Stimulated activated naive CD8-positive, alpha-beta T cell treated with anti-CD3 and anti-CD28 coated beads, Interleukin-15, Interleukin-2, amounts not matched to agents 100 U/mL and 50 U/mL, for 24 hours (primary cell): Measurements from ENCODE around the gene PLEKHG2.
A peak's percentile ranks its signal among the peaks of the same experiment; 100 is the strongest.

ENCODE experiments used
- ATAC-seq: fragments of 150-1000 bp; cut with Tn5 transposase; one replicate; pipeline ENCODE4 v1.10.0; 2021
- DNase-seq: peaks from one replicate; pipeline ENCODE4 v3.0.0; 2021

PLEKHG2 gene

DNA sequence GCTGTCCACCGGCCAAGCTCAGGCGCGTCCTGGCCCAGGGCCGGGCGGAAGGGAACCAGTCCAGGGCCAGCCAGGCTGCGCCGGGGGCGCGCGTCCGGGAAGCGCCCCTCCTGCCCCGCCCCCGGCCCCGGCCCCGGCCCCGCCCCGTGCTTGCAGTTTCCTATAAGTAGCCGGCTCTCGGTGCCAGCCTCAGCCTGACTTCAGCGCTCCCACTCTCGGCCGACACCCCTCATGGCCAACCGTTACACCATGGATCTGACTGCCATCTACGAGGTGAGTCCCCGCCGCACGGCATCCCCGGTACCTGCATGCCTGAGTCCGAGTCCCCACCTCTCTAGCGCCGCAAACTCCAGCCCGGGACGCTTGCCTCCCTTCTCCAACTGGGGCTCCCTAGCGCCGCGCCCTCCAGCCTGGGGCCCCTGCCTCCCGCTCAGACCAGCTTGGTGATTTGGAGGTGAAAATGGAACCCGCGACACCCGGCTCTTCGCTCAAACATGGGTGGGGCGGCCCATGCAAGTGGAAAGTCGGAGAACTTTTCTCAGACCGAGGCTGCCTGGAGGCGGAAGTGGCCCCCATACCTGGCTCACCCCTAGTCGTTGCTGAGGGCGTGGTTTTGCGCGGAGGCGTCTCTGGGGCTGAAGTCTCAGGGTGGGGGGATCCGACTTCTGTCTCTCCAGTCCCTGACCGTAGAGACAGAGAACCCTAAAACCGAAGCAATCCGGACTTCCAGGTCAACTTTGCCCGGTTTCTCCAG, 5.6 kb upstream of the PLEKHG2 start, which contains the start of gene ZFP36:
ZFP36 (plus strand) TSS at position 192 of the 754 bp plus-strand sequence; CDS start at position 250, 58 bp downstream.
- DNase-seq (peak; percentile 91), ATAC-seq (peak; percentile 33)

DNA sequence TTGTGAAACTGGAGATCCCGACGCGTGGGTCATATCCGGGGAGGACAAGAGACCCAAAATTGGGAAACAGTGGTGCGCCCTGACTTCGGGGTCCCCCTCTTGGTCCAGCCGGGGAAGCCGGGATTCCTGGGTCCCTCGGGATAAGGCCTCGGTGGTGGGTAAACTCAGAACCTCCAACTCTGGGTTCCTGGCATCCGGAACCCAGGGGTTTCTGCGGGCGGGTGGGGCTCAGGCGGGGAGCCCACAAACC, 5.1 kb upstream of the PLEKHG2 start:
- ATAC-seq = no peak
- no peak for DNase-seq

DNA sequence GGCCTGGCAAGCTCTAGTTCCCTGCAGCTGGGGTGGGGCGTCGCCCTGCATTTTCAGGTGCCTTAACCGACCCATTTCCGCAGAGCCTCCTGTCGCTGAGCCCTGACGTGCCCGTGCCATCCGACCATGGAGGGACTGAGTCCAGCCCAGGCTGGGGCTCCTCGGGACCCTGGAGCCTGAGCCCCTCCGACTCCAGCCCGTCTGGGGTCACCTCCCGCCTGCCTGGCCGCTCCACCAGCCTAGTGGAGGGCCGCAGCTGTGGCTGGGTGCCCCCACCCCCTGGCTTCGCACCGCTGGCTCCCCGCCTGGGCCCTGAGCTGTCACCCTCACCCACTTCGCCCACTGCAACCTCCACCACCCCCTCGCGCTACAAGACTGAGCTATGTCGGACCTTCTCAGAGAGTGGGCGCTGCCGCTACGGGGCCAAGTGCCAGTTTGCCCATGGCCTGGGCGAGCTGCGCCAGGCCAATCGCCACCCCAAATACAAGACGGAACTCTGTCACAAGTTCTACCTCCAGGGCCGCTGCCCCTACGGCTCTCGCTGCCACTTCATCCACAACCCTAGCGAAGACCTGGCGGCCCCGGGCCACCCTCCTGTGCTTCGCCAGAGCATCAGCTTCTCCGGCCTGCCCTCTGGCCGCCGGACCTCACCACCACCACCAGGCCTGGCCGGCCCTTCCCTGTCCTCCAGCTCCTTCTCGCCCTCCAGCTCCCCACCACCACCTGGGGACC, 4.6 kb upstream of the PLEKHG2 start:
- ATAC-seq (no peak), DNase-seq (peak; percentile 68)

DNA sequence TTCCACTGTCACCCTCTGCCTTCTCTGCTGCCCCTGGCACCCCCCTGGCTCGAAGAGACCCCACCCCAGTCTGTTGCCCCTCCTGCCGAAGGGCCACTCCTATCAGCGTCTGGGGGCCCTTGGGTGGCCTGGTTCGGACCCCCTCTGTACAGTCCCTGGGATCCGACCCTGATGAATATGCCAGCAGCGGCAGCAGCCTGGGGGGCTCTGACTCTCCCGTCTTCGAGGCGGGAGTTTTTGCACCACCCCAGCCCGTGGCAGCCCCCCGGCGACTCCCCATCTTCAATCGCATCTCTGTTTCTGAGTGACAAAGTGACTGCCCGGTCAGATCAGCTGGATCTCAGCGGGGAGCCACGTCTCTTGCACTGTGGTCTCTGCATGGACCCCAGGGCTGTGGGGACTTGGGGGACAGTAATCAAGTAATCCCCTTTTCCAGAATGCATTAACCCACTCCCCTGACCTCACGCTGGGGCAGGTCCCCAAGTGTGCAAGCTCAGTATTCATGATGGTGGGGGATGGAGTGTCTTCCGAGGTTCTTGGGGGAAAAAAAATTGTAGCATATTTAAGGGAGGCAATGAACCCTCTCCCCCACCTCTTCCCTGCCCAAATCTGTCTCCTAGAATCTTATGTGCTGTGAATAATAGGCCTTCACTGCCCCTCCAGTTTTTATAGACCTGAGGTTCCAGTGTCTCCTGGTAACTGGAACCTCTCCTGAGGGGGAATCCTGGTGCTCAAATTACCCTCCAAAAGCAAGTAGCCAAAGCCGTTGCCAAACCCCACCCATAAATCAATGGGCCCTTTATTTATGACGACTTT, 3.9 kb upstream of the PLEKHG2 start:
- DNase-seq = no peak

DNA sequence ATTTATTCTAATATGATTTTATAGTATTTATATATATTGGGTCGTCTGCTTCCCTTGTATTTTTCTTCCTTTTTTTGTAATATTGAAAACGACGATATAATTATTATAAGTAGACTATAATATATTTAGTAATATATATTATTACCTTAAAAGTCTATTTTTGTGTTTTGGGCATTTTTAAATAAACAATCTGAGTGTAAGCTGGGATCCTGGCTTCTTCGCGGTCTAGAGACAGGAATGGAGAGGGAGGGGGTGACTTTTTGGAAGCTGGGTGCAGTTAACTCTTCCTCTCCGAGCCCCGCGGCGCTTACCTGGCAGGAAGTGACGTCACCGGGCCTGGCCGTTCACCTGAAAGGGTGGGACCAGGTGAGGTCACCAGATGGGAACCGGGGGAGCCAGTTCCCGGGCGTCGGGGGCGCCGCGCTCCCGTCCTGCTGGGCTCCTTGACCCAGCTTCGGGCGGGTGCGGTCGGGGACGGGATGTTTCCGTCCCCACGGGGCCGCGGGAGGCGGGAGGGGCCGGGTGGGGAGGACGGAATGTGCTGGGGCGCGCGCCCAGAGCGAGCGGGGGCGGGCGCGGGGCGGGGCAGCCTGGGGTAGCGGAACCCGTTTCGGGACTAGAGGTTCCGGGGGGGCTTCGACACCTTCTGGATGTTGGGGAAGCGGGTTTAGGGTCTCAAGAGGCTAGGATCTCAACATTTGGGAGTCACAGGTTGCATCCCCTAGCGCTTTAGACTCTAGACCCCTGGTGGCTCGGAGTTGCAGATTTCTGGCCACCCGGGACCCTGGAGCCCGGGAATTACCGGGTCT, 3.1 kb upstream of the PLEKHG2 start:
- peak; percentile 83 for DNase-seq
- ATAC-seq = no peak

More for the DNA sequence above, 3.9 kb upstream of the PLEKHG2 start:
- ATAC-seq = no peak

DNA sequence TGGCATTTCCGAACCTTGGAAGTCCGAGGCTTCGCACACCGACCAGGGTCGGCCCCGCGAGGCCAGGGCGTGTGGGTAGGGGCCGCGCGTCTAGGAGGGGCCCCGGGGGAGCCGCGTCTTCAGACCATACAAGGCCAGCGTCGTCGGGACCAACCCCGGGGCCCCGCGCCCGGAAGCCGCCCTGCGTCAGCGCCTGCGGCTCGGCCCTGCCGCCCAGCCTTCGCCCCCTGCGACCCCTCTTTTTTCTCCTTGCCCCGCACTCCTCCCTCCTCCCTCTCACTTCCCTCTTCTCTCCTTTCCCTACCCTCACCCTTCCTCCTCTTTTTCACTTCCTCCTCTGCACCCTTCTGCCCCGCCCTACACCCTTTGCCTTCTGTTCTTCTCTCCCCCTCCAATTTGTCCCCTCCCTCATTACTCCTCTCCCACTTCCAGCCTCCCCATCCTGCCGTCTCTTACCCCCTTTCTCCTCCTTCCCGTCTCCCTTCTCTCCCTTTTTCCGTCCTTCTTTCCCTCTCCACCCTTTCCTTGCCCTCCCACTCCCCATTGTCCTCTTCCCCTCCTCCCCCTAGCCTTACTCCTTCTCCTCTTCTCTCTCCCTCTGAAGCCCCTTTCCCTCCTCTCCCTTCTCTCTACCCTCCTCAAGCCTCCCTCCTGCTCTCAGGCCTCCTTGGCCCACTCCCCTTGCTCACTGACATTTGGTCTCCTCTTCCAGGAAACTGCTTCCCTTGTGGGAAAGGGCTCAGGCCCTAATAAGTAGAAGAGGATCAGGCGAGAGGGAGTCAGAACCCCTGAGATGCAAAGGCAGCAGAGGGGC, 2.2 kb upstream of the PLEKHG2 start:
- ATAC-seq = peak; percentile 24
- peak; percentile 79 for DNase-seq

DNA sequence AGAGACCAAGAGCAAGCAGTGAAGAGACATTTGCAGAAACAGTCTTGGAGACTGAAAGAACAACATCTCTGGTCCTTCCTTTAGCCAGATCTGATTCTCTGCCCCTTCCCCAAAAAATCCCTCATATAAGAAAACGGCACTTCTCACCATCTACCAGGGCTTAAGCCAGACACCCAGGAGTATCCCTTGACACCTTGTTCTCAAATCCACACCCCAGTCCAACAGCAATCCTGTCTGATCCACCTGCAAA, 1.7 kb upstream of the PLEKHG2 start:
- ATAC-seq = no peak
- no peak for DNase-seq

DNA sequence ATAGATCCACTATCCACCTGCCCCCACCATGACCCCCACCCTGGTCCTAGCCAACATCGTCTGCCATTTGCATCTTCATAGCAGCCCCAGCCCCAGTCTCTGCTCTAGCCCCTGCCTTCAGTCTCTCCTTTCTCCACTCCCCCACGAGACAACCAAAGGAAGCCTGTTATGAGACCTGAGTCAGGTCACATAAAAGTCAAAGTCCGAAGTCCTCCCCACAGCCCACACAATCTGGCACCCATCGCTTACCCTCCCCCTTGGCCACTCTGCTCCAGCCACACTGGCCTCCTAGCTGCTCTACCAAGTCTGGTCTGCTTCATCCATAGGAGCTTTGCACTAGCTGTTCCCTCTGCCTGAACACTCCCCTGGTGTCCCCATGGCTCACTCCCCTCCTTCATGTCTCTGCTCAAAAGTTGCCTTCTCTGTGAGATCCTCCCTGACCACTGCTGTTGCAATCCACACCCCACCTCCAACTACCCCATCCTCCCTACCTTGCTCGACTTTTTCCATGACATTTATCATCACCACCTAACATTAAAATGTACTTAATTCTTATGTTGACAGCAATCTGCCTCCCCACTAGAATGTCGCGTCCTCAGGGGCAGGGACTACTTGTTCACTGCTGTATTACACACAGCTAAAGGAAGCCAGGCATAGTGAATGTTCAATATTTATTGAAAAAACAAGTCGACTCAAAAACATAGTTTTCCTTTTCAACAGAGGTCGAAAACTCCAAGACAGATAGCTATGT, 1.2 kb upstream of the PLEKHG2 start:
- no peak for DNase-seq
- ATAC-seq = no peak

DNA sequence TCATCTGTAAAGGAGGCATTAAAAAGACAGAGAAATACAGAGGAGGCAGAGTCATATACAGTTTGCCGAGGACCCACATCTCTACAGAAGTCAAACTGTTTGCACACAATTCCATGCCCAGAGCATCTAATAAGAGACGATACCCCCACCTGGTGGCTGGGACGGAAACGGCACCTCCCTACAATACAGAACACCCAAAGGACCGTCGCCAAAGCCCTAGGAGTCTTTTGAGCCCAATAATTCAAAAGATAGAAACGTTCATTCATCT, 703 bp upstream of the PLEKHG2 start:
- ATAC-seq = peak; percentile 51
- peak; percentile 91 for DNase-seq

DNA sequence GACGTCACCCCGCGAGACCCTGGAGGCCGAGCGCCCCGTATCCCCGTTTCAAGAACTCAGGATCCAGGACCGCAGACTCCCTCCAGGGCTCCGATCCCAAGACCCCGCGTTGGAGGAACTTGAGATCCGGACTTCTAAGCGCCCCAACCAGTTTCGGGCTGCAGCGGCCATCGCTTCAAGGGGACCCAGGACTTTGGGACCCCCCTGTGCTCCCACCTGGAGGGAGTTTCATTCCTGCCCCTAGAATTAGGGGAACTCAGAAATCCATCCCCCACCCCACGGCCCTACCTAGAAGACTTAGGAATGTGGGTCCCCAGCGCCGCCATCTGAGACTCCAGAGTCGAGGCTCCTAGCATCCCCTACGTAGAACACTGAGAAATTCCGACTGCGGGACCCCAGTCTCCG, 400 bp downstream of the PLEKHG2 start:
- ATAC-seq = no peak
- DNase-seq = no peak

DNA sequence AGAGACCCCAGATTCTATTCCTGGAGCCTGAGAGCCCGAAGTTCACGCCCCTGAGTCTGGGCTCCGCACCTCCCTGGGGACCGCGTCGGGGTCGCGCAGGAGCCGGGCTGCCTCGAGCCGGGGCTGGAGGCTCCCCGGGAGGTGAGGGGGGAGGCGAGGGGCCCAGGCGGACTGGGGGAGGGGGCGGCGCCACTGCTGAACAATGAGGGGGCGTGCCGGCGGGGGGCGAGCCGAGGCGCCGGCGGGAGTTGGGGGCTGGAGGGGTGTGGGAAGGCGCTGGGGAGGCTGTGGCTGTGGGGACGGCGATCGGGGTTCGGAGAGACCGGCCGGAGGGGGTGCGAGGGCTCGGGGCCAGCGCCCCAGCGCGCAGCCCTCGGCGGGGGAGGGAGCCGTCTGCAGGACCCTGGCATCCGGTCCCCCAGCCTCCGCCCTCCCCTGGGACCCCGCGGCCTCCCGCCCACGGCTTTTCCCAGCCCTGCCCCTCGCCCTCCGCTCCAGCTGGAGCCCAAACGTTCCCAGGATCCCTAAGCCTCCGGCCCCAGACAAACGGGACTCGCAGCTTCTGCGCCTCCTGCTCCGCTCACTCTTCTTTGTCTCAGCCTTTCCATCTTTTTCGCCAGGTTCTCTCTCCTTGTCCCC, 922 bp downstream of the PLEKHG2 start:
- no peak for DNase-seq
- no peak for ATAC-seq

DNA sequence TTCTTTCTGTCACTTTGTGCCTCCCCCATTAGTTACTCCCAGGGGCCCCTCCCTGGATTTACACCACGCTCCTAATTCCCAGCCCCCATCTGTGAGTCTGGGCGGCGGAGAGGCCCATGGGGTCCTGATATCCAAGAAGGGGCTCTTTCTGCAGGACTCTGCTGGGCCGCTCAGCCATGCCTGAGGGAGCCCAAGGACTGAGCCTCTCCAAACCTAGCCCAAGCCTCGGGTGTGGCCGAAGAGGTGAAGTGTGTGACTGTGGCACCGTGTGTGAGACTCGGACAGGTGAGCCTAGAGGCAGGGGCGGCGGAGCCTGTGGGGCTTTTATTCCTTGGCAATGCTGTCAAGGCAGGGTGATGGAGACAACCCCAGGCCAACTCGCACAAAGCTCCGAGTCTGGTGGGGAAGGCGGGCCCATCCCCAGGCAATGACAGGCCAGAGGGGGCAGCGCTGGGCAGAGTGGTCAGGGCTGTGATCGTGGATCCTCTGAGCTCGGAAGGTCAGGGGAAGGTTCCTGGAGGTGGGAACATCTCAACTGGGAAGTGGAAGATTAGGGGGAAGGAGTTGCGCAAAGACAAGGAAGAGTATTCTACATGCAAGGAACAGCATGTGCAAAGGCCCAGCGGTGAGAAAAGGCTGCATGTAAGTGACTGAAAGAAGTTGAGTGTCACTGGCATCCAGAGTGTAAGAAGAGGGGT, 1.6 kb downstream of the PLEKHG2 start:
- no peak for ATAC-seq
- no peak for DNase-seq

DNA sequence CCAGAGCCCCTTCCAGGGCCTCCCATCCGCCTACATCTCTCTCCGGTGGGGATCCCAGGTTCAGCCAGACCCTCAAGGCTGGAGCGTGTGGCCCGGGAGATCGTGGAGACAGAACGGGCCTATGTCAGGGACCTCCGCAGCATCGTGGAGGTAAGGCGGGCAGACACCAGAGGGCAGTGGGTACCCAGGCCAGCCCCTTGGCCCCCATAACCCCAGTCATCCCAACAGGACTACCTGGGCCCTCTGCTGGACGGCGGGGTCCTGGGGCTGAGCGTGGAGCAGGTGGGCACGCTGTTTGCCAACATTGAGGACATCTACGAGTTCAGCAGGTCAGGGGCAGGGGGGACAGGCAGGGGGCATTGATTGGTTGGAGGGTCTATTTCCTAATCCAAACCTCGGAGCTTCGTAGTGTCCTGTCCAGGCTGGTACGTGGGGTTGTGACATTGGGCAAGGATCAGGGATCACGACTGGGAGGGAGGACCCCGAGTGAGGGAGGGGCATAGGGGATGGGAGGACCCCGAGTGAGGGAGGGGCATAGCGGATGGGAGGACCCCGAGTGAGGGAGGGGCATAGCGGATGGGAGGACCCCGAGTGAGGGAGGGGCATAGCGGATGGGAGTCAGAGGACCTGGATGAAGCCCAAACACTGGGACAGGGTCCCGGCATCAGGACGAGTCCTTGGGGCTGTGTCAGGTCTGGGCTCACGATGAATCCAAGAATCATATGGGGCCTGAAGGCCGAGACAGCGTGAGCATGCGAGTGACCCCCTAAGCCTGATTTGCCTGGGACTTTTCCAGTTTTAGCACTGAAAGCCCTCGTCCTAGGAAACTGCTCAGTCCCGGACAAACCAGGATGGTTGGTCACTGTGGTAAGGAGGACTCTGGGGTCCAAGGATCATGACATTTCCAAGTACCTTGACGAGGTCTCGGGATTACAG, 2.9 kb downstream of the PLEKHG2 start:
- no peak for ATAC-seq
- DNase-seq = no peak

DNA sequence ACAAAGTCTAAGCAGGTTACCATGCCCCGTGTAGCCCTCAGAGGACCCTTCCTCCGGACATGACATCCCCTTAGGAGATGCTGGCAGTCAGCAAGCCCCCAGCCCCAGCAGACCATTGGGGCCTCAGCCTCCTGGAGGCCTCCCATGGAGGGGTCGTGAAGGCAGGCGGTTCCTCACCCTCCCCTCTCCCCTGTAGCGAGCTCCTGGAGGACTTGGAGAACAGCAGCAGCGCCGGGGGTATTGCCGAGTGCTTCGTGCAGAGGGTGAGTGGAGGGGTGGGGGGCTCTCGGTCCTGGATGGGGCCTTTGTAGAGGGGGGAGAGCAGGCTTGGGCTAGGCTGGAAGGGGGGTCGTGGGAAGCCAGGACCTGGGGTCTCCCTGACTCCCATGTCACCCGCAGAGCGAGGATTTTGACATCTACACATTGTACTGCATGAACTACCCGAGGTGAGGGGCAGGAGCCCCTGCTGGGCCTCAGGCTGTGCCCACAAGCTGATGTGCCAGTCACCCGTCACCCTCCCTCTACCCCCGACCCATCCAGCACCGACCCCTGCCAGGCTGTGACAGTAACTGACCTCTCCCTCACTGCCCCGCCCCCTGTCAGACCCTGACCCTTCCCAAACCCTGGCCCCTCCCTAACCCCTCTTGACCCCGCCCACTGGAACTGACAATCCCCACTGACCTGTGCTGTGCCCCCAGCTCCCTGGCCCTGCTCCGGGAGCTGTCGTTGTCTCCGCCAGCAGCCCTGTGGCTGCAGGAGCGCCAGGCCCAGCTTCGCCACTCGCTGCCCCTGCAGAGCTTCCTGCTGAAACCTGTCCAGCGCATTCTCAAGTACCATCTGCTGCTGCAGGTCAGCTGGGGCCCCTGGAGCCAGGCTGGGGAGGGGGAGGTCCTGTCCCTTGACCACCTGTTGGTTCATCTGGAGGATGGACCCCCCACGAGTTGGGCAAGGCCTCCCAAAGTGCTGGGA, 4.0 kb downstream of the PLEKHG2 start:
- ATAC-seq = no peak
- no peak for DNase-seq

DNA sequence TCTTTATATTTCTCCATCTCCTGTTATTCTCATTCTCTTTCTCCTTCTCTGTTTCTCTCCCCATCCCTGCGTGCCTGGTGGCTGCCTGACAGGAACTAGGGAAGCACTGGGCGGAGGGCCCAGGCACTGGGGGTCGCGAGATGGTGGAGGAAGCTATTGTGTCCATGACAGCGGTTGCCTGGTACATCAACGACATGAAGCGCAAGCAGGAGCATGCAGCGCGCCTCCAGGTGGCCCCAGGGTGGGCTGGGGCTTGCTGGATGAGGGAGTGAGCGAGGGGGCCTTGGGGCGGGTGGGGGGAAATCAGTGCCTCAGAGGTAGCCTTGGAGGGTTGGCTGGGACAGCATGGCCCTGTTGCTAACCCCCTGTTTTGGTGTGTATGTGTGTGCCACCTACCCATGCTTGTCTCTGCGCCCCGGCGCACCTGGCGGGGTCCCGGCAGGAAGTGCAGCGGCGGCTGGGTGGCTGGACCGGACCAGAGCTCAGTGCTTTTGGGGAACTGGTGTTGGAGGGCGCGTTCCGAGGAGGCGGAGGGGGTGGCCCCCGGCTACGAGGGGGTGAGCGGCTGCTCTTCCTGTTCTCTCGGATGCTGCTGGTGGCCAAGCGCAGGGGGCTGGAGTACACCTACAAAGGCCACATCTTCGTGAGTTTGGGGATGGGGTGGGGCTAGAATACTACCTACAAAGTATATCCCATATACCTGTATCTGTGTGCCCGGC, 5.2 kb downstream of the PLEKHG2 start:
- no peak for ATAC-seq
- DNase-seq = no peak

DNA sequence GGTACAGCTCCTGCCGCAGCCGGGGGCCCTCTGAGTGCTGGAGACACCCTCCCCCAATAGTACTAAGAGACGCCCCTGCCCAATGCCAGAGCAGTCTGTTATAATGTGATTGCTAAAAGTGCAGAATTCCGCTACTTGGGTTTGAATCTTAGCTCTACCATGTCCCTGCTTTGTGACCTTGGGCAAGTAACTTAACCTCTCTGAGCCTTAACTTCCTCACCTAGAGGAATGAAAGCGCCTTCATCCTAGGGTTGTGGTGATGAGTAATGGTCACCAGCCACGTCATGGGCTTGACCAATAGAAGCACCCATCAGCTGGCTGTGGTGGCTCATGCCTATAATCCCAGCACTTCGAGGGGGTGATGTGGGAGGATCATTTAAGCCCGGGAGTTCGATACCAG, 6.5 kb downstream of the PLEKHG2 start:
- DNase-seq (no peak), ATAC-seq (no peak)

DNA sequence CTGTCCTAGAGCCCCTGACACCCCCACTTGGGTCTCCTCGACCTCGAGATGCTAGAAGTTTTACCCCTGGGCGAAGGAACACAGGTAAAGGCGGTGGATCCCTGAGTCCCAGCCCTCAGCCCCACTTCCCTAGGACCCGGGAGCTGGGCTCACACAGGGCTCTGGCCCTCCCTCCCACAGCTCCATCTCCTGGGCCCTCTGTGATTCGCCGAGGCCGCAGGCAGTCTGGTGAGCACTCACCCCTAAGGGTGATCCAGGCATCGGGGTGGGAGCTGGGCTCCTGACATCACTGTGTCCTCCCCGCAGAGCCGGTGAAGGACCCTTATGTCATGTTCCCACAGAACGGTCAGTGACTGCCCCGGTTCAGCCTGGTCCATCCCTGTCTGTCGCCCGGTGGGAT, 8.3 kb downstream of the PLEKHG2 start:
- ATAC-seq (no peak), DNase-seq (no peak)
